Activated CD8-positive, alpha-beta T cell treated with anti-CD3 and anti-CD28 coated beads, Interleukin-2, amount 10 ng/mL, durations not matched to agents 7 days and 5 days (primary cell): ENCODE measurements around the gene LINGO3. TPM values are rescaled to one million over a fixed set of nuclear protein-coding genes. Genes with fewer than 3 reads are reported as not detected.
A peak's percentile ranks its signal among the peaks of the same experiment; 100 is the strongest.
"Not testable (repeated sequence)": the region's sequence is repeated elsewhere in the genome, so short reads cannot be mapped to it uniquely, and the experiment has no call there.

Experiments
- ATAC-seq: fragments of 150-1000 bp; cut with Tn5 transposase; one replicate; pipeline ENCODE4 v1.10.0; 2021; ENCODE audit warnings: moderate library complexity
- CTCF ChIA-PET: fragments of 350-600 bp; sonication (Branson Sonifier 250); formaldehyde crosslinking; loops from one replicate; lab custom pipeline; 2021; ENCODE audit warnings: antibody characterized with exemption; lab: Charles Lee
- POLR2A ChIA-PET: fragments of 350-600 bp; sonication (Branson Sonifier 250); formaldehyde crosslinking; loops from one replicate; lab custom pipeline; 2021; ENCODE audit warnings: antibody characterized with exemption; lab: Charles Lee
- DNase-seq: peaks from one replicate; pipeline ENCODE4 v3.0.0-alpha.2; 2020
- H3K27ac Mint-ChIP-seq: one replicate; pipeline ENCODE4 v1.8.0; 2021; ENCODE audit warnings: mild to moderate bottlenecking, mixed read lengths
- H3K27me3 Mint-ChIP-seq: one replicate; pipeline ENCODE4 v1.8.0; 2021; ENCODE audit warnings: low read depth, mixed read lengths
- H3K36me3 Mint-ChIP-seq: one replicate; pipeline ENCODE4 v1.8.0; 2021; ENCODE audit warnings: low read depth, mixed read lengths
- H3K4me1 Mint-ChIP-seq: one replicate; pipeline ENCODE4 v1.8.0; 2021; ENCODE audit warnings: low read depth, mixed read lengths
- H3K4me3 Mint-ChIP-seq: one replicate; pipeline ENCODE4 v1.8.0; 2021; ENCODE audit warnings: mild to moderate bottlenecking, mixed read lengths
- H3K9me3 Mint-ChIP-seq: one replicate; pipeline ENCODE4 v1.8.0; 2022; ENCODE audit warnings: mixed read lengths; ENCODE audit not compliant: insufficient read depth
- total RNA-seq, 2 experiments: library from RNA; stranded (reverse); gene quantifications; one replicate each; pipeline ENCODE4 v1.2.3, GENCODE V29; 2021

Gene LINGO3, protein sequence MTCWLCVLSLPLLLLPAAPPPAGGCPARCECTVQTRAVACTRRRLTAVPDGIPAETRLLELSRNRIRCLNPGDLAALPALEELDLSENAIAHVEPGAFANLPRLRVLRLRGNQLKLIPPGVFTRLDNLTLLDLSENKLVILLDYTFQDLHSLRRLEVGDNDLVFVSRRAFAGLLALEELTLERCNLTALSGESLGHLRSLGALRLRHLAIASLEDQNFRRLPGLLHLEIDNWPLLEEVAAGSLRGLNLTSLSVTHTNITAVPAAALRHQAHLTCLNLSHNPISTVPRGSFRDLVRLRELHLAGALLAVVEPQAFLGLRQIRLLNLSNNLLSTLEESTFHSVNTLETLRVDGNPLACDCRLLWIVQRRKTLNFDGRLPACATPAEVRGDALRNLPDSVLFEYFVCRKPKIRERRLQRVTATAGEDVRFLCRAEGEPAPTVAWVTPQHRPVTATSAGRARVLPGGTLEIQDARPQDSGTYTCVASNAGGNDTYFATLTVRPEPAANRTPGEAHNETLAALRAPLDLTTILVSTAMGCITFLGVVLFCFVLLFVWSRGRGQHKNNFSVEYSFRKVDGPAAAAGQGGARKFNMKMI
- under 1 TPM; 0.66 to 0.76 TPM for total RNA-seq

DNA sequence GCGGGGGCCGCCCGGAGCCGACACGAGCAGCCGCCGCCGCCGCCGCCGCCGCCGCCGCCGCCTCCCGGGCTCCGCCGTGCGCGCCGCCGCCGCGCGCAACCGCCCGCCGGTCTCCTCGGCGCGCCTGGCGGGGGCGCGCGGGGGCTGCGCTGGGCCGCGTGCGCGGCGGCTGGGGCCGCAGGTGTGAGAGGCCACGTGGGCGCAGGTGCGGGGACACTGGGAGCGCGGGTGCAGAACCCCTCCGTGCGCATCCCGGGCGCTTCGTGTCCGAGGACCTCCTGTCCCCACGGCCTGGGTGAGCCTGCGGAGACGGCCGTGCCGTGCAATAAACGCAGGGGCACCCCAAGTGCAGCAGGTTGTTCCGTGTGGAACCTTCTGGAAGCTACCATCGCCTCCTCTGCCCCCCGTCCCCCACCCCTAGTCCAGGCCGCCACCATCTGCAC is at the start of gene LINGO3:
Gene LINGO3 (minus strand): TSS at position 41 of the 443 bp plus-strand sequence. CDS start 16,378 bp downstream, outside the sequence.
- CTCF ChIA-PET = no interaction called here
- POLR2A ChIA-PET = interaction anchor here (2.5 kb wide), 1 partner anchor 20 kb away, joined by 10 read pairs; the partner anchor contains the start of gene LSM7
- ATAC-seq = peak; percentile 27

DNA sequence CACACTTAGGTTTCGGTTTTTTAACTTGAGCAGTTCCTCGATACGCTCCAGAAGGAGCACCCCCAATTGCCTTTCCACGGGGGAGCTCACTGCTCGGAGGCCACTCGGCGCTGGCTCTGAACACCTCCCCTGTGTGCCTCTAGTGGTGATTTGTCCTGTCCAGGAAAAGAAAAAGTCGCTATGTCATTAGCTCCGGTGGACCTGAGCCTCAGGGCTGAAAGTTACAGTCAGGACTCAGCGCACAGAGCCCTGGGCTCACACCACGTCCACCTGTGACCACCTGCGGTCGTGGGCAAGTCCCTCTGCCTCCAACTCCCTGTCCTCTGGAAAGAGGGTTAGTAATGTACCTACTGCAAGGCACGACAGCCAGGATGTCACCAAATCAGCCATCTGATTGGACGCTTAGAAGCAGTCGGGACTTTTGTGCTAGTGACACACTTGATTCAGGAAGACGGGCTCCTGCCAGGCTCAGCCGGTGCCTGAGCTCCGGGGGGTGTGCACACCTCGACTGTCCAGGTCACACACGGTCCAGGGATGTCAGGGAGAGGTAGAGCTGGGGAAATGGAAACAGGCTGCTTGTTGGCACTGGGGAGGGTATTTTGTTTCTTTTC is 48.2 kb upstream of the LINGO3 start:
- no peak overlapping the region for H3K27ac Mint-ChIP-seq
- ATAC-seq = no peak
- peaks cover 8% of the 10 kb centered on the region for H3K27me3 Mint-ChIP-seq
- DNase-seq = no peak
- no peaks in the 10 kb centered on the region for H3K36me3 Mint-ChIP-seq
- H3K9me3 Mint-ChIP-seq = no peaks in the 10 kb centered on the region
- peaks cover 3% of the 10 kb centered on the region for H3K4me1 Mint-ChIP-seq
- ChIA-PET POLR2A (no interaction called here), CTCF (no interaction called here)
- no peak overlapping the region for H3K4me3 Mint-ChIP-seq

More for the DNA sequence above, at the start of gene LINGO3:
- no peak within 1 kb of the TSS for H3K4me3 Mint-ChIP-seq
- H3K27me3 Mint-ChIP-seq = peaks cover 42% of the 10 kb centered on the region
- peaks cover 2% of the 10 kb centered on the region for H3K4me1 Mint-ChIP-seq
- H3K9me3 Mint-ChIP-seq = no peaks in the 10 kb centered on the region
- H3K36me3 Mint-ChIP-seq = no peaks in the 10 kb centered on the region
- DNase-seq = no peak
- H3K27ac Mint-ChIP-seq = no peak within 1 kb of the TSS

DNA sequence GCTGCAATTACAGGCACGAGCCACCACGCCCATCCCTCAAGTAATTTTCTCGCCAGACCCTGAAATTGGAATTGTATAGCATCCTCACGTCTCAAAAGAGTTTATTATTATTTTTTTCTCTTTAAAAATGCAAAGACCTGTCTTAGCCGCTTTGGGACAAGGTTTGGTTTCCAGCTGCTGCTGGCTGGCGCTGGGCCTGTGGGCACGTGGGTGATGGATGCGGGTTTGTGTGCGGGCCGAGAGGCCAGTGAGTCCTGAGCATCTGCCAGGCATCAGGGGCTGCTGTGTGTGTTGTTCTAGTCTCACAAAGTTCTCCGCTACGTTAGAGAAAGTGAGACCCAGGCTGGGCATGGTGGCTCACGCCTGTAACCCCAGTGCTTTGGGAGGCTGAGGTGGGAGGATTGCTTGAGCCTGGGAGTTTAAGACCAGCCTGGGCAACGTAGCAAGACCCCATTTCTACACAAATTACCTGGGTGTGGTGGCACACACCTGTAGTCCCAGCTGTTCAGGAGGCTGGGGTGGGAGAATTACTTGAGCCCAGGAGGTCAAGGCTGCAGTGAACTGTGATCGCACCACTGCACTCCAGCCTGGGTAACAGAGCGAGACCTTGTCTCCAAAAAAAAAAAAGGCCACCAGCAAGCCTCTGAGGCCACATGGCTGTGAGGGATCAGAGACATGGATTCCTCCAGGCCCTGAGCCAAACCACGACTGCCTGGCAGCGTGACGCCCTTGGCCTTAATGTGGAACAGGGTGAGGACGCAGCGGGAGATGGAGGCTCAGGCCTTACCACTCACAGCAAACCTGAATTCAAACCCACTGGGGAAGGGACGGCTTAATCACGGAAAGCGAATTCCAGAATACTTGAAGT is 47.4 kb upstream of the LINGO3 start:
- no peak for ATAC-seq
- no peaks in the 10 kb centered on the region for H3K9me3 Mint-ChIP-seq
- no peak overlapping the region for H3K4me3 Mint-ChIP-seq
- no peak for DNase-seq
- no peaks in the 10 kb centered on the region for H3K36me3 Mint-ChIP-seq
- ChIA-PET CTCF (no interaction called here), POLR2A (no interaction called here)
- H3K27me3 Mint-ChIP-seq = peaks cover 4% of the 10 kb centered on the region
- no peak overlapping the region for H3K27ac Mint-ChIP-seq
- H3K4me1 Mint-ChIP-seq = peaks cover under 1% of the 10 kb centered on the region

GRCh38 chr19:2354670-2355069 is 46.7 kb upstream of the LINGO3 start:
- Mint-ChIP-seq H3K4me3 (no peak overlapping the region), H3K36me3 (no peaks in the 10 kb centered on the region), H3K4me1 (no peaks in the 10 kb centered on the region), H3K27ac (no peak overlapping the region), H3K27me3 (peaks cover 2% of the 10 kb centered on the region), H3K9me3 (no peaks in the 10 kb centered on the region)
- ATAC-seq (no peak), DNase-seq (no peak)
- ChIA-PET POLR2A (interaction anchor here (0.9 kb wide), 1 partner anchor 257 kb away, joined by 3 read pairs; no protein-coding TSS in a partner anchor), CTCF (no interaction called here)

GRCh38 chr19:2353887-2354592 is 46.1 kb upstream of the LINGO3 start:
- DNase-seq (no peak), ATAC-seq (no peak)
- Mint-ChIP-seq H3K4me1 (no peaks in the 10 kb centered on the region), H3K27ac (no peak overlapping the region), H3K36me3 (no peaks in the 10 kb centered on the region), H3K27me3 (no peaks in the 10 kb centered on the region), H3K4me3 (no peak overlapping the region), H3K9me3 (no peaks in the 10 kb centered on the region)
- CTCF ChIA-PET = no interaction called here
- POLR2A ChIA-PET = interaction anchor here (0.6 to 0.9 kb wide), 2 partner anchors 257 to 412 kb away, joined by 3 read pairs; no protein-coding TSS in a partner anchor

DNA sequence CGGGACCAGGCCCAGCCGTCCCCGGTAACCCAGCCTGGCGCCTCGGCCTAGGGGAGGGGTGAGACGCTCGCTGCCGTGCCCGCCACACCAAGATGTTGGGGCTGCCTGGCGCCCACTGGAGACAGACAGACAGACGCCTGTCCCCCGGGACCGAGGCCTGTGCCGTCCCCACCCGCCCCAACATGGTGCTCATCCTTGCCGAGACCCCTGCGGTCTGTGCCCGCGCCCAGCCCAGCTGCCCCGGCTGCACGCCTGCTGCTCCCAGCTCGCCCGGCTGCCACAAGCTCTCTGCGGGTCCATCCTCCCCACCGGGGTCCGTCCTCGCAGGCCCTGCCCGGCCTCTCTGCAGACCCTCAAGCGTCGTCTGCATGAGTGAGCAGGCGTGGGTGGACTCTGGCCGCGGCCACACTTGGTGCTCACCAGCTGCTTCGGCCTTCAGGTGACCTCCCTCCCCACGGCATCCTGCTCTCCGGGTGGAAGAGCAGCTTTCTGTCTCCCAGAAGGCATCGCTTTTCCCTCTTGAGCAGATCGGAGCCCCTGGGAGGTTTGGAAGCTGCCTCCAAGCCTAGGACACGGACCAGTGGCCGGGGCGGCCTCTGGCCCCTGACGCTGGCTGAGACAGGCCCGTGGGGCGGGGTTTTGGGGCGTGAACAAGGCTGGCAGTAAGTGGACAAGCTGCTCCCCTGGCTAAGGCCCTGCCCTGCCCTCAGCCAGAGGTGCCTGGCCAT is 45.4 kb upstream of the LINGO3 start:
- CTCF ChIA-PET = no interaction called here
- POLR2A ChIA-PET = interaction anchor here (0.6 kb wide), 2 partner anchors 412 to 1440 kb away, joined by 3 read pairs; no protein-coding TSS in a partner anchor
- DNase-seq (no peak), ATAC-seq (no peak)
- Mint-ChIP-seq H3K9me3 (no peaks in the 10 kb centered on the region), H3K27ac (no peak overlapping the region), H3K4me1 (no peaks in the 10 kb centered on the region), H3K36me3 (no peaks in the 10 kb centered on the region), H3K27me3 (no peaks in the 10 kb centered on the region), H3K4me3 (no peak overlapping the region)

DNA sequence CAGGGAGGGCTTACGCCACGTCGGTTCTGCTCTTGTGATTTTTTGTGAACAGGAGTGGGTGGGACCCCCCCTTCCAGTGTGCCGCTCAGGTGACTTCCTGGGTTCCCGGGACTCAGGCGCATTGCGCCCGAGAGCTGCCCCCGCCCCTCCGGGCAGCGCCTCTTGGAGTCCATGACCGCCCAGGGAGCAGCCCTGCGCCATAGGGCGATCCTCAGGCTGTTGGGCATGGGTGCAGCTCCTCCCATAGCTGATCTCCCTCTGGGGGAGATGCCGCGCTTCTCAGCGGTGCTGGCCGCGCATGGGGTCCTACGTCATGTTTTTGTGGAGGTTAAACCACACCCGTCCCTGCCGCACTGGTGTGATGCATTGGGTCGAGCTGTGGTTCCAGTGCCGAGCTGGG is 44.2 kb upstream of the LINGO3 start:
- ChIA-PET CTCF (interaction anchor here (0.9 kb wide), 1 partner anchor 29 kb away, joined by 3 read pairs; no protein-coding TSS in a partner anchor), POLR2A (no interaction called here)
- Mint-ChIP-seq H3K27ac (no peak overlapping the region), H3K4me1 (no peaks in the 10 kb centered on the region), H3K27me3 (no peaks in the 10 kb centered on the region), H3K4me3 (no peak overlapping the region), H3K36me3 (no peaks in the 10 kb centered on the region), H3K9me3 (no peaks in the 10 kb centered on the region)
- DNase-seq = no peak
- no peak for ATAC-seq

- CTCF ChIA-PET = interaction anchor here (0.9 kb wide), 1 partner anchor 30 kb away, joined by 3 read pairs; no protein-coding TSS in a partner anchor
- no peaks in the 10 kb centered on the region for H3K4me1 Mint-ChIP-seq
- POLR2A ChIA-PET = no interaction called here
- no peak overlapping the region for H3K27ac Mint-ChIP-seq
- H3K27me3 Mint-ChIP-seq = no peaks in the 10 kb centered on the region
- no peak for ATAC-seq
- H3K9me3 Mint-ChIP-seq = no peaks in the 10 kb centered on the region
- H3K4me3 Mint-ChIP-seq = no peak overlapping the region
- H3K36me3 Mint-ChIP-seq = no peaks in the 10 kb centered on the region
- no peak for DNase-seq
Observed at GRCh38 chr19:2351591-2351990, 43.6 kb upstream of the LINGO3 start.

DNA sequence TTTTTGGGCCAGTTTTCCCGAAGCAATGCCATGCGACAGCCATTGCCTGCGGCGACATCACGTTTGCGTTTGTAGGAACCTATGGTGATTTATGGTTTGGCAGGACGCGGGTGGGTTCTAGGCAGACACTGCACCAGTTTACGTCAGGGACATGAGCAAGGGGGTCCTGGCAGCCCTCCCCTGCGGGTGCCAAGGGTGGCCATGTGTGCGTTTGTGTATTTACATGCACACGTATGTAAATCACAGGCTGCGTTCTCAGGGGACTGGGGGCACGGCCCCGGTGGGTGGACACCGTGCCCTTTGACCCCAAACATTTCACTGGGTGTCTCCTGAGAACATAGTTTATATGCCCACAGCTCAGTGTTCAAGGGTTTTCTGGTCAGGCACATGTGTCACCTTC is 42.7 kb upstream of the LINGO3 start:
- no peaks in the 10 kb centered on the region for H3K4me1 Mint-ChIP-seq
- CTCF ChIA-PET = no interaction called here
- no peaks in the 10 kb centered on the region for H3K9me3 Mint-ChIP-seq
- POLR2A ChIA-PET = no interaction called here
- H3K27ac Mint-ChIP-seq = no peak overlapping the region
- H3K27me3 Mint-ChIP-seq = no peaks in the 10 kb centered on the region
- H3K36me3 Mint-ChIP-seq = no peaks in the 10 kb centered on the region
- DNase-seq = no peak
- H3K4me3 Mint-ChIP-seq = no peak overlapping the region
- no peak for ATAC-seq

DNA sequence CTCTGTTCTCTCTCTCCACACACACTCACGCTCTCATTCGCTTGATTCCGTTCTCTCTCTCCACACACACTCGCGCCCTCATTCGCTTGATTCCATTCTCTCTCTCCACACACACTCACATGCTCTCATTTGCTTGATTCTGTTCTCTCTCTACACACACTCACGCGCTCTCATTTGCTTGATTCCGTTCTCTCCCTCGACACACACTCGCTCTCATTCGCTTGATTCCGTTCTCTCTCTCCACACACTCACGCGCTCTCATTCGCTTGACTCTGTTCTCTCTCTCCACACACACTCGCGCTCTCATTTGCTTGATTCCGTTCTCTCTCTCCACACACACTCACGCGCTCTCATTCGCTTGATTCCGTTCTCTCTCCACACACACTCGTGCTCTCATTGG is 41.9 kb upstream of the LINGO3 start:
- H3K27ac Mint-ChIP-seq, CTCF ChIA-PET, H3K4me3 Mint-ChIP-seq, DNase-seq, H3K36me3 Mint-ChIP-seq, POLR2A ChIA-PET, ATAC-seq, H3K9me3 Mint-ChIP-seq, H3K4me1 Mint-ChIP-seq, H3K27me3 Mint-ChIP-seq: not testable (repeated sequence)
